ENCODE data around the gene STK35.

- TF ChIP-seq, protein P1, sequence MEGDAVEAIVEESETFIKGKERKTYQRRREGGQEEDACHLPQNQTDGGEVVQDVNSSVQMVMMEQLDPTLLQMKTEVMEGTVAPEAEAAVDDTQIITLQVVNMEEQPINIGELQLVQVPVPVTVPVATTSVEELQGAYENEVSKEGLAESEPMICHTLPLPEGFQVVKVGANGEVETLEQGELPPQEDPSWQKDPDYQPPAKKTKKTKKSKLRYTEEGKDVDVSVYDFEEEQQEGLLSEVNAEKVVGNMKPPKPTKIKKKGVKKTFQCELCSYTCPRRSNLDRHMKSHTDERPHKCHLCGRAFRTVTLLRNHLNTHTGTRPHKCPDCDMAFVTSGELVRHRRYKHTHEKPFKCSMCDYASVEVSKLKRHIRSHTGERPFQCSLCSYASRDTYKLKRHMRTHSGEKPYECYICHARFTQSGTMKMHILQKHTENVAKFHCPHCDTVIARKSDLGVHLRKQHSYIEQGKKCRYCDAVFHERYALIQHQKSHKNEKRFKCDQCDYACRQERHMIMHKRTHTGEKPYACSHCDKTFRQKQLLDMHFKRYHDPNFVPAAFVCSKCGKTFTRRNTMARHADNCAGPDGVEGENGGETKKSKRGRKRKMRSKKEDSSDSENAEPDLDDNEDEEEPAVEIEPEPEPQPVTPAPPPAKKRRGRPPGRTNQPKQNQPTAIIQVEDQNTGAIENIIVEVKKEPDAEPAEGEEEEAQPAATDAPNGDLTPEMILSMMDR (IDR thresholded peaks at IDR 0.05; ENCODE audit: control extremely low read depth in 1 of 3, insufficient read depth in 1 of 3, low read depth in 1 of 3, low read length in 3 of 3), result no peak
- TF ChIP-seq TAF1 (IDR thresholded peaks at IDR 0.05; ENCODE audit: low read depth, low read length) (no peak), SAP30 (IDR thresholded peaks at IDR 0.05; ENCODE audit: insufficient read depth, insufficient replicate concordance, low read length) (no peak), MAFK (IDR thresholded peaks at IDR 0.05; ENCODE audit: low read depth, low read length) (no peak), POLR2A (IDR thresholded peaks at IDR 0.05; ENCODE audit: control extremely low read depth in 1 of 2, low read depth in 2 of 2, low read length in 2 of 2) (no peak), SRF (IDR thresholded peaks at IDR 0.05; ENCODE audit: low read depth, low read length) (no peak), MAX (IDR thresholded peaks at IDR 0.05) (no peak), HDAC2 (IDR thresholded peaks at IDR 0.05; ENCODE audit: borderline replicate concordance in 1 of 2, low read depth in 2 of 2, low read length in 2 of 2) (no peak)
- TF ChIP-seq, protein P2, sequence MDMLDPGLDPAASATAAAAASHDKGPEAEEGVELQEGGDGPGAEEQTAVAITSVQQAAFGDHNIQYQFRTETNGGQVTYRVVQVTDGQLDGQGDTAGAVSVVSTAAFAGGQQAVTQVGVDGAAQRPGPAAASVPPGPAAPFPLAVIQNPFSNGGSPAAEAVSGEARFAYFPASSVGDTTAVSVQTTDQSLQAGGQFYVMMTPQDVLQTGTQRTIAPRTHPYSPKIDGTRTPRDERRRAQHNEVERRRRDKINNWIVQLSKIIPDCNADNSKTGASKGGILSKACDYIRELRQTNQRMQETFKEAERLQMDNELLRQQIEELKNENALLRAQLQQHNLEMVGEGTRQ (IDR thresholded peaks at IDR 0.05; ENCODE audit: low read length), result no peak
Observed at GRCh38 chr20:2080532-2081224, 20.9 kb upstream of the STK35 start.
